HepG2 (cell line): ENCODE measurements around the gene MORN1. TPM values are rescaled to one million over a fixed set of nuclear protein-coding genes. Genes with fewer than 3 reads are reported as not detected.

Experiments
- ARNT2 ChIP-seq: sonication (generic); formaldehyde crosslinking; IDR thresholded peaks from 2 replicates; pipeline ENCODE4 v1.8.0; 2022; ENCODE audit warnings: mild to moderate bottlenecking, low read depth, missing genetic modification reagents, moderate library complexity
- CHD4 ChIP-seq: fragments of 200-600 bp; sonication (generic); IDR thresholded peaks from 2 replicates; pipeline ENCODE4 v1.7.0; 2017; ENCODE audit warnings: mild to moderate bottlenecking, low read length, borderline replicate concordance
- EZH2 ChIP-seq: conservative IDR thresholded peaks from 2 replicates; pipeline ENCODE4 v1.6.1; 2012; ENCODE audit warnings: mild to moderate bottlenecking, low read depth, low read length, moderate library complexity
- FOXC1 ChIP-seq: sonication (generic); formaldehyde crosslinking; IDR thresholded peaks from 2 replicates; pipeline ENCODE4 v1.8.0; 2022; ENCODE audit warnings: mild to moderate bottlenecking, missing genetic modification reagents, borderline replicate concordance
- GATA4 ChIP-seq: sonication (generic); IDR thresholded peaks from 2 replicates; pipeline ENCODE4 v1.6.1; 2016; ENCODE audit warnings: antibody characterized with exemption, low read depth, borderline replicate concordance
- NR2F6 ChIP-seq, 2 experiments: IDR thresholded peaks; 2 replicates each; pipeline ENCODE4 v1.6.1; 2016; ENCODE audit warnings: antibody characterized with exemption in 1 of 2, mild to moderate bottlenecking in 1 of 2
- NRL ChIP-seq: sonication (generic); formaldehyde crosslinking; IDR thresholded peaks from 2 replicates; pipeline ENCODE4 v1.5.0; 2020; ENCODE audit warnings: missing genetic modification reagents, mild to moderate bottlenecking, moderate library complexity, borderline replicate concordance
- PLRG1 ChIP-seq: fragments of 450-650 bp; conservative IDR thresholded peaks from 2 replicates; pipeline ENCODE4 v1.6.1; 2016
- RFX3 ChIP-seq: IDR thresholded peaks from 2 replicates; pipeline ENCODE4 v1.6.1; 2016; ENCODE audit warnings: missing biosample characterization, missing genetic modification reagents
- RXRB ChIP-seq: IDR thresholded peaks from 2 replicates; pipeline ENCODE4 v1.6.1; 2016; ENCODE audit warnings: borderline replicate concordance, missing genetic modification reagents, missing compliant biosample characterization
- TAF1 ChIP-seq: sonication (generic); formaldehyde crosslinking; IDR thresholded peaks from 2 replicates; pipeline ENCODE4 v1.4.0; 2020; ENCODE audit warnings: missing genetic modification reagents
- TCF7 ChIP-seq: sonication (generic); IDR thresholded peaks from 2 replicates; pipeline ENCODE4 v1.6.1; 2016; ENCODE audit warnings: antibody characterized with exemption, low read depth
- ZNF709 ChIP-seq: sonication (generic); formaldehyde crosslinking; IDR thresholded peaks from 2 replicates; pipeline ENCODE4 v1.5.0; 2020; ENCODE audit warnings: mild to moderate bottlenecking, missing genetic modification reagents
- polyA plus RNA-seq, 8 experiments: library from polyadenylated mRNA; depleted of rRNA in 3 of 8; stranded (reverse) in 7 of 8; unstranded in 1 of 8; fragments of >200 nt; fragmentation: Illumina TruSeq in 4 of 8; extraction: Trizol in 4 of 8; gene quantifications; 2 replicates each; pipeline versions ENCODE4 v1.2.1 to v1.2.3, GENCODE V29; 2011 to 2016; ENCODE audit warnings: low read depth in 4 of 8, missing spikeins in 1 of 8, mixed read lengths in 1 of 8; ENCODE audit not compliant: insufficient read depth in 1 of 8
- total RNA-seq, 5 experiments: library from RNA; depleted of rRNA; stranded (reverse); fragments of >200 nt; fragmentation: Illumina TruSeq; extraction: Trizol; gene quantifications; 2 replicates each; pipeline ENCODE4 v1.2.3, GENCODE V29; 2016; ENCODE audit warnings: low read depth in 1 of 5
- TF ChIP-seq, protein P1 (sequence below): sonication (generic); formaldehyde crosslinking; IDR thresholded peaks from 2 replicates; pipeline ENCODE4 v1.4.0; 2020; ENCODE audit warnings: missing genetic modification reagents
- TF ChIP-seq, protein P2 (sequence below): IDR thresholded peaks from 2 replicates; pipeline ENCODE4 v1.6.1; 2012; ENCODE audit warnings: low read depth, low read length, improper control_type of control experiment
- TF ChIP-seq, protein P3 (sequence below): sonication (generic); formaldehyde crosslinking; IDR thresholded peaks from 2 replicates; pipeline ENCODE4 v1.8.0; 2022; ENCODE audit warnings: mild to moderate bottlenecking, missing genetic modification reagents, moderate library complexity
- TF ChIP-seq, protein P4 (sequence below): sonication (generic); formaldehyde crosslinking; IDR thresholded peaks from 2 replicates; pipeline ENCODE4 v1.4.0; 2020; ENCODE audit warnings: missing genetic modification reagents
- TF ChIP-seq, protein P5 (sequence below): sonication (generic); formaldehyde crosslinking; IDR thresholded peaks from 2 replicates; pipeline ENCODE4 v1.5.0; 2020; ENCODE audit warnings: missing genetic modification reagents, mild to moderate bottlenecking, borderline replicate concordance
- TF ChIP-seq, protein P6 (sequence below): sonication (generic); formaldehyde crosslinking; conservative IDR thresholded peaks from 2 replicates; pipeline ENCODE4 v1.4.0; 2020; ENCODE audit warnings: missing genetic modification reagents

Gene MORN1
- total and polyA plus RNA-seq, 2 of the 13 experiments (the other 11 are each of a cell fraction or from before 2014, with no cell fraction given) = 3.1 to 6.5 TPM

DNA sequence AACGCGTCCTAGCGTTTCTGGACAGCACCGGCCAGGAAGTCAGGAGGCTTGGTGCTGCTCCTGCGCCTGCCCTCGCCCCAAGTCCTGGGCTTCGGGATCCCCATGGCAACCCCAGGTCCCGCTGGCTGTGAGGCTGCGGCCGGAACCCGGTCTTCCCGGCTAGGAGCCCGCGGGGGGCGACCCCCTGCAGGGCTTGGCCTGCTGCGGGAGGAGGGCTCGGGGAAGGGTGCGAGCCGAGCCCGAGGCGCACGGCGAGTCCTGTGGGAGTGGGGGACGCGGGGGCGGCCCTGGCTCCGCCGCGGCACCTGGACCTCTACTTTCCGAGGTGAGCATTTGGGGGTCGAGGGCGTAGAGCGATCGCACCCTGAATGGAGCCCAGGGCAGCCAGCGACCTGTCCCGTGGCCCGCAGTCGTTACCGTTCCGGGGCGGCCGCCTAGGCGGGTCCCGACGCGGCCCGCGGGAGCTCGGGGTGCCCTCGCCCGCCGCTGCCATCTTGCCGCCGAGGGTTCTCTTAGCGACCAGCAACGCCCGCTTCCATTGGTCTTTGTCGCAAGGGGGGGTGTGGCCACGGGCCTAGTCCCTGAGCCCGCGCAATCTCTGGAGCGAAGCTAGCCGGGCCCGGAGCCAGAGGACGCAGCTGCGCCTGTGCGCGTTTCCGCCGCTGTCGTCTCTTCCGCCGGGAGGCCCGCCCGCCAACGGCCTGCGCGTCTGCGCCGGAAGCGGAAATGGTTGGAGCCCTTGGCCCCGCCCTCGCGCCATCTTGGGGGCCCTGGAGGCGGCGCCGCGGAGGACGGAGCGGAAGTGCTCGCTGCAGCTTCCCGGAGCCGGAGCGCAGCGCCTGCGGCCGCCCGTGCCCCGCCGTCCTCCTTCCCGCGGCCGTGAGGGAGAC is at the start of gene MORN1, which contains the start of gene RER1 (continued):
- peak; percentile 77; the same call in 1 of the 2 replicates for TF ChIP-seq TAF1 (CRISPR knock-in tag)
- TF ChIP-seq, protein P1, sequence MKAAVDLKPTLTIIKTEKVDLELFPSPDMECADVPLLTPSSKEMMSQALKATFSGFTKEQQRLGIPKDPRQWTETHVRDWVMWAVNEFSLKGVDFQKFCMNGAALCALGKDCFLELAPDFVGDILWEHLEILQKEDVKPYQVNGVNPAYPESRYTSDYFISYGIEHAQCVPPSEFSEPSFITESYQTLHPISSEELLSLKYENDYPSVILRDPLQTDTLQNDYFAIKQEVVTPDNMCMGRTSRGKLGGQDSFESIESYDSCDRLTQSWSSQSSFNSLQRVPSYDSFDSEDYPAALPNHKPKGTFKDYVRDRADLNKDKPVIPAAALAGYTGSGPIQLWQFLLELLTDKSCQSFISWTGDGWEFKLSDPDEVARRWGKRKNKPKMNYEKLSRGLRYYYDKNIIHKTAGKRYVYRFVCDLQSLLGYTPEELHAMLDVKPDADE (CRISPR knock-in tag) = no peak
- no peak for TF ChIP-seq NR2F6 (IDR thresholded peaks at IDR 0.05)
- no peak for TF ChIP-seq NR2F6 (CRISPR knock-in tag; IDR thresholded peaks at IDR 0.05)
- no peak for TF ChIP-seq CHD4
- TF ChIP-seq, protein P2, sequence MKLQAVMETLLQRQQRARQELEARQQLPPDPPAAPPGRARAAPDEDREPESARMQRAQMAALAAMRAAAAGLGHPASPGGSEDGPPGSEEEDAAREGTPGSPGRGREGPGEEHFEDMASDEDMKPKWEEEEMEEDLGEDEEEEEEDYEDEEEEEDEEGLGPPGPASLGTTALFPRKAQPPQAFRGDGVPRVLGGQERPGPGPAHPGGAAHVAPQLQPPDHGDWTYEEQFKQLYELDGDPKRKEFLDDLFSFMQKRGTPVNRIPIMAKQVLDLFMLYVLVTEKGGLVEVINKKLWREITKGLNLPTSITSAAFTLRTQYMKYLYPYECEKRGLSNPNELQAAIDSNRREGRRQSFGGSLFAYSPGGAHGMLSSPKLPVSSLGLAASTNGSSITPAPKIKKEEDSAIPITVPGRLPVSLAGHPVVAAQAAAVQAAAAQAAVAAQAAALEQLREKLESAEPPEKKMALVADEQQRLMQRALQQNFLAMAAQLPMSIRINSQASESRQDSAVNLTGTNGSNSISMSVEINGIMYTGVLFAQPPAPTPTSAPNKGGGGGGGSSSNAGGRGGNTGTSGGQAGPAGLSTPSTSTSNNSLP = no peak
- TF ChIP-seq PLRG1 = no peak
- no peak for TF ChIP-seq EZH2
- peak; percentile 52; the same call in 1 of the 2 replicates for TF ChIP-seq ARNT2 (CRISPR knock-in tag)
- TF ChIP-seq, protein P3, sequence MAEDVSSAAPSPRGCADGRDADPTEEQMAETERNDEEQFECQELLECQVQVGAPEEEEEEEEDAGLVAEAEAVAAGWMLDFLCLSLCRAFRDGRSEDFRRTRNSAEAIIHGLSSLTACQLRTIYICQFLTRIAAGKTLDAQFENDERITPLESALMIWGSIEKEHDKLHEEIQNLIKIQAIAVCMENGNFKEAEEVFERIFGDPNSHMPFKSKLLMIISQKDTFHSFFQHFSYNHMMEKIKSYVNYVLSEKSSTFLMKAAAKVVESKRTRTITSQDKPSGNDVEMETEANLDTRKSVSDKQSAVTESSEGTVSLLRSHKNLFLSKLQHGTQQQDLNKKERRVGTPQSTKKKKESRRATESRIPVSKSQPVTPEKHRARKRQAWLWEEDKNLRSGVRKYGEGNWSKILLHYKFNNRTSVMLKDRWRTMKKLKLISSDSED (CRISPR knock-in tag) = no peak
- no peak for TF ChIP-seq TCF7
- TF ChIP-seq, protein P4, sequence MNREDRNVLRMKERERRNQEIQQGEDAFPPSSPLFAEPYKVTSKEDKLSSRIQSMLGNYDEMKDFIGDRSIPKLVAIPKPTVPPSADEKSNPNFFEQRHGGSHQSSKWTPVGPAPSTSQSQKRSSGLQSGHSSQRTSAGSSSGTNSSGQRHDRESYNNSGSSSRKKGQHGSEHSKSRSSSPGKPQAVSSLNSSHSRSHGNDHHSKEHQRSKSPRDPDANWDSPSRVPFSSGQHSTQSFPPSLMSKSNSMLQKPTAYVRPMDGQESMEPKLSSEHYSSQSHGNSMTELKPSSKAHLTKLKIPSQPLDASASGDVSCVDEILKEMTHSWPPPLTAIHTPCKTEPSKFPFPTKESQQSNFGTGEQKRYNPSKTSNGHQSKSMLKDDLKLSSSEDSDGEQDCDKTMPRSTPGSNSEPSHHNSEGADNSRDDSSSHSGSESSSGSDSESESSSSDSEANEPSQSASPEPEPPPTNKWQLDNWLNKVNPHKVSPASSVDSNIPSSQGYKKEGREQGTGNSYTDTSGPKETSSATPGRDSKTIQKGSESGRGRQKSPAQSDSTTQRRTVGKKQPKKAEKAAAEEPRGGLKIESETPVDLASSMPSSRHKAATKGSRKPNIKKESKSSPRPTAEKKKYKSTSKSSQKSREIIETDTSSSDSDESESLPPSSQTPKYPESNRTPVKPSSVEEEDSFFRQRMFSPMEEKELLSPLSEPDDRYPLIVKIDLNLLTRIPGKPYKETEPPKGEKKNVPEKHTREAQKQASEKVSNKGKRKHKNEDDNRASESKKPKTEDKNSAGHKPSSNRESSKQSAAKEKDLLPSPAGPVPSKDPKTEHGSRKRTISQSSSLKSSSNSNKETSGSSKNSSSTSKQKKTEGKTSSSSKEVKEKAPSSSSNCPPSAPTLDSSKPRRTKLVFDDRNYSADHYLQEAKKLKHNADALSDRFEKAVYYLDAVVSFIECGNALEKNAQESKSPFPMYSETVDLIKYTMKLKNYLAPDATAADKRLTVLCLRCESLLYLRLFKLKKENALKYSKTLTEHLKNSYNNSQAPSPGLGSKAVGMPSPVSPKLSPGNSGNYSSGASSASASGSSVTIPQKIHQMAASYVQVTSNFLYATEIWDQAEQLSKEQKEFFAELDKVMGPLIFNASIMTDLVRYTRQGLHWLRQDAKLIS (CRISPR knock-in tag) = no peak
- no peak for TF ChIP-seq RXRB
- peak; percentile 80; the same call in 1 of the 2 replicates for TF ChIP-seq ZNF709
- TF ChIP-seq, protein P5, sequence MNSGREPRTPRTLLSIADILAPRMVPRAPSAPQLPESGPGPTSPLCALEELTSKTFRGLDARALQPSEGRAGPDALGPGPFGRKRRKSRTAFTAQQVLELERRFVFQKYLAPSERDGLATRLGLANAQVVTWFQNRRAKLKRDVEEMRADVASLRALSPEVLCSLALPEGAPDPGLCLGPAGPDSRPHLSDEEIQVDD (CRISPR knock-in tag) = no peak
- TF ChIP-seq, protein P6, sequence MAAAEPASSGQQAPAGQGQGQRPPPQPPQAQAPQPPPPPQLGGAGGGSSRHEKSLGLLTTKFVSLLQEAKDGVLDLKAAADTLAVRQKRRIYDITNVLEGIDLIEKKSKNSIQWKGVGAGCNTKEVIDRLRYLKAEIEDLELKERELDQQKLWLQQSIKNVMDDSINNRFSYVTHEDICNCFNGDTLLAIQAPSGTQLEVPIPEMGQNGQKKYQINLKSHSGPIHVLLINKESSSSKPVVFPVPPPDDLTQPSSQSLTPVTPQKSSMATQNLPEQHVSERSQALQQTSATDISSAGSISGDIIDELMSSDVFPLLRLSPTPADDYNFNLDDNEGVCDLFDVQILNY (CRISPR knock-in tag) = no peak
- peak; percentile 87; the same call in 1 of the 2 replicates for TF ChIP-seq FOXC1 (CRISPR knock-in tag)
- 0 out of 2 replicates have a peak, but pooled peaks have one; percentile 41 for TF ChIP-seq NRL (CRISPR knock-in tag)
- TF ChIP-seq RFX3 (CRISPR knock-in tag) = peak; percentile 87
- TF ChIP-seq GATA4 = no peak
